ENCODE results near the gene CDH4. TPM values are rescaled to one million over a fixed set of nuclear protein-coding genes. Genes with fewer than 3 reads are reported as not detected.

Gene CDH4
- total and polyA plus RNA-seq, 4 donors = 5.8 to 24.1 (median 17.1) TPM

DNA sequence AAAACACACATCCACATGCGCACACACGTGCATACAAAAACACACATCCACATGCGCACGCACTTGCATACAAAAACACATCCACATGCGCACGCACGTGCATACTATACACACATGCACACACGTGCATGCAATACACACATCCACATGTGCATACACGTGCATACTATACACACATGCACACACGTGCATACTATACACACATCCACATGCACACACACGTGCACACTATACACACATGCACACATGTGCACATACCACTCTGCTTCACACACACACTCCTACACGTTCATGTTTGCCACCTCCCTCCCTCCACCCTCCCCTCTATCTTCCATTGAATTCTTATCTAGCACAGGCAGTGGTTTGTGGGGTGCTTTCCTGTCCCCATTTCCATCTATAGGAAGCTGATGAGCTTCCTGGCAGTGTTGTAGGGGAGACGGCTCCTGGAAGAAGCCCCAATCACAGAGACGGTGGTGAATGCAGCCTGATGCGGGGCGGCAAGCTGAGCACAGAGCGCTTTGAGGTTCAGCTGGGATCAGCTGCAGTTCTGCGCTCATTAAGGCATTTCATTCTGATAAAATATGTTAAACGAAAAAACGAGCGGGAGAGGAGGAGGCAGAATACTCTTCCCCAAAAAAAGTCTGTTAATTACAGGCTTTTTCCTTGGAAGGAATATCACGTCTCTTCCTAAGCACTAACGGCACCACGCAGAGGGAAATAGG lies 525.9 kb downstream of the CDH4 start:
- Histone ChIP-seq H3K4me3 (ENCODE audit: low read depth, low read length) (no peak overlapping the region), H3K36me3 (ENCODE audit: control insufficient read depth, insufficient read depth, low read length) (peaks cover 6% of the 10 kb centered on the region), H3K27me3 (ENCODE audit: control insufficient read depth, insufficient read depth, low read length) (no peaks in the 10 kb centered on the region), H3K27ac (ENCODE audit: low read depth, low read length) (no peak overlapping the region), H3K9me3 (ENCODE audit: control insufficient read depth, insufficient read depth, low read length) (no peaks in the 10 kb centered on the region), H3K4me1 (ENCODE audit: control insufficient read depth, insufficient read depth, low read length) (peaks cover 2% of the 10 kb centered on the region)
- peak in 2 of 6 donors; percentile 34 to 67 for DNase-seq (ENCODE audit: low read depth in 4 of 6, low spot score in 6 of 6)
- 78% methylated on average over 19 of the region's 24 CpGs for WGBS (ENCODE audit: insufficient coverage)

GRCh38 chr20:61778495-61778863 lies 526.4 kb downstream of the CDH4 start:
- DNase-seq (ENCODE audit: low read depth in 4 of 6, low spot score in 6 of 6) = no peak
- no peak overlapping the region for H3K27ac ChIP-seq (ENCODE audit: low read depth, low read length)
- no peaks in the 10 kb centered on the region for H3K27me3 ChIP-seq (ENCODE audit: control insufficient read depth, insufficient read depth, low read length)
- 89% methylated on average over 8 of the region's 8 CpGs for WGBS (ENCODE audit: insufficient coverage)
- peaks cover 2% of the 10 kb centered on the region for H3K4me1 ChIP-seq (ENCODE audit: control insufficient read depth, insufficient read depth, low read length)
- no peak overlapping the region for H3K4me3 ChIP-seq (ENCODE audit: low read depth, low read length)
- no peaks in the 10 kb centered on the region for H3K9me3 ChIP-seq (ENCODE audit: control insufficient read depth, insufficient read depth, low read length)
- peaks cover under 1% of the 10 kb centered on the region for H3K36me3 ChIP-seq (ENCODE audit: control insufficient read depth, insufficient read depth, low read length)

GRCh38 chr20:61779176-61779965 lies 527.3 kb downstream of the CDH4 start:
- no peaks in the 10 kb centered on the region for H3K27me3 ChIP-seq (ENCODE audit: control insufficient read depth, insufficient read depth, low read length)
- no peak overlapping the region for H3K4me3 ChIP-seq (ENCODE audit: low read depth, low read length)
- DNase-seq (ENCODE audit: low read depth in 4 of 6, low spot score in 6 of 6) = no peak
- no peak overlapping the region for H3K27ac ChIP-seq (ENCODE audit: low read depth, low read length)
- no peaks in the 10 kb centered on the region for H3K4me1 ChIP-seq (ENCODE audit: control insufficient read depth, insufficient read depth, low read length)
- WGBS (ENCODE audit: insufficient coverage) = 90% methylated on average over 15 of the region's 27 CpGs
- no peaks in the 10 kb centered on the region for H3K9me3 ChIP-seq (ENCODE audit: control insufficient read depth, insufficient read depth, low read length)
- no peaks in the 10 kb centered on the region for H3K36me3 ChIP-seq (ENCODE audit: control insufficient read depth, insufficient read depth, low read length)

- Histone ChIP-seq H3K9me3 (ENCODE audit: control insufficient read depth, insufficient read depth, low read length) (no peaks in the 10 kb centered on the region), H3K36me3 (ENCODE audit: control insufficient read depth, insufficient read depth, low read length) (no peaks in the 10 kb centered on the region), H3K4me3 (ENCODE audit: low read depth, low read length) (no peak overlapping the region), H3K4me1 (ENCODE audit: control insufficient read depth, insufficient read depth, low read length) (no peaks in the 10 kb centered on the region), H3K27me3 (ENCODE audit: control insufficient read depth, insufficient read depth, low read length) (no peaks in the 10 kb centered on the region), H3K27ac (ENCODE audit: low read depth, low read length) (no peak overlapping the region)
- WGBS (ENCODE audit: insufficient coverage) = 91% methylated on average over 6 of the region's 7 CpGs
- no peak for DNase-seq (ENCODE audit: low read depth in 4 of 6, low spot score in 6 of 6)
These were observed 528.0 kb downstream of the CDH4 start for GRCh38 chr20:61780066-61780465.

GRCh38 chr20:61784801-61785566 lies 532.9 kb downstream of the CDH4 start:
- Histone ChIP-seq H3K27me3 (ENCODE audit: control insufficient read depth, insufficient read depth, low read length) (no peaks in the 10 kb centered on the region), H3K36me3 (ENCODE audit: control insufficient read depth, insufficient read depth, low read length) (no peaks in the 10 kb centered on the region), H3K9me3 (ENCODE audit: control insufficient read depth, insufficient read depth, low read length) (no peaks in the 10 kb centered on the region), H3K27ac (ENCODE audit: low read depth, low read length) (no peak overlapping the region), H3K4me1 (ENCODE audit: control insufficient read depth, insufficient read depth, low read length) (peaks cover 23% of the 10 kb centered on the region), H3K4me3 (ENCODE audit: low read depth, low read length) (no peak overlapping the region)
- WGBS (ENCODE audit: insufficient coverage) = 87% methylated on average over 18 of the region's 18 CpGs
- no peak for DNase-seq (ENCODE audit: low read depth in 4 of 6, low spot score in 6 of 6)

GRCh38 chr20:61785567-61785816 lies 533.4 kb downstream of the CDH4 start:
- no peaks in the 10 kb centered on the region for H3K9me3 ChIP-seq (ENCODE audit: control insufficient read depth, insufficient read depth, low read length)
- 100% methylated on average over 1 of the region's 1 CpG for WGBS (ENCODE audit: insufficient coverage)
- no peaks in the 10 kb centered on the region for H3K27me3 ChIP-seq (ENCODE audit: control insufficient read depth, insufficient read depth, low read length)

DNA sequence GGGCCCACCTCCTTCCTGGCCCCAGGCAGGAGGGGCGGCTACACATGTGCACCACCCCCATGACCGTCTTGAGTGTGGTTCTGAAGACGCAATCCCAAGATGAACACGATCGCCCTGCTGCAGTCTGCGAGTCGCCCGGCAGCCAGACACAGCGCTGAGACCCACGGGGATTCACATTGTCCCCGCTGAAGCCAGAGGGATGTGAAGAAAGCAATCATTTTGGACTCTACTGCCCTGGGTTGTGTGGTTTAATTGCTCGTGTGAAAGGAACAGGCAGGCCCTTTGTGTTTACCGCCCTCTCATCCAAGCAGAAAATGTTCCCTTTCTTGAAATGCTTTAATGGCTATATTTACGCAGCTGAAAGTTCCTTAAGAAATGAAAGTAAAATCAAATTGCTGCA lies 534.2 kb downstream of the CDH4 start:
- Histone ChIP-seq H3K4me3 (ENCODE audit: low read depth, low read length) (no peak overlapping the region), H3K27ac (ENCODE audit: low read depth, low read length) (no peak overlapping the region), H3K9me3 (ENCODE audit: control insufficient read depth, insufficient read depth, low read length) (no peaks in the 10 kb centered on the region), H3K36me3 (ENCODE audit: control insufficient read depth, insufficient read depth, low read length) (no peaks in the 10 kb centered on the region), H3K27me3 (ENCODE audit: control insufficient read depth, insufficient read depth, low read length) (no peaks in the 10 kb centered on the region), H3K4me1 (ENCODE audit: control insufficient read depth, insufficient read depth, low read length) (peaks cover 23% of the 10 kb centered on the region)
- 32% methylated on average over 7 of the region's 14 CpGs for WGBS (ENCODE audit: insufficient coverage)
- peak in 2 of 6 donors; percentile 49 to 52 for DNase-seq (ENCODE audit: low read depth in 4 of 6, low spot score in 6 of 6)

More at GRCh38 chr20:61785567-61785816, 533.4 kb downstream of the CDH4 start:
- Histone ChIP-seq H3K4me1 (ENCODE audit: control insufficient read depth, insufficient read depth, low read length) (peaks cover 23% of the 10 kb centered on the region), H3K27ac (ENCODE audit: low read depth, low read length) (no peak overlapping the region), H3K4me3 (ENCODE audit: low read depth, low read length) (no peak overlapping the region), H3K36me3 (ENCODE audit: control insufficient read depth, insufficient read depth, low read length) (no peaks in the 10 kb centered on the region)
- DNase-seq (ENCODE audit: low read depth in 4 of 6, low spot score in 6 of 6) = no peak

- peaks cover 23% of the 10 kb centered on the region for H3K4me1 ChIP-seq (ENCODE audit: control insufficient read depth, insufficient read depth, low read length)
- no peak overlapping the region for H3K27ac ChIP-seq (ENCODE audit: low read depth, low read length)
- 59% methylated on average over 4 of the region's 5 CpGs for whole genome bisulfite sequencing (ENCODE audit: insufficient coverage)
- DNase-seq (ENCODE audit: low read depth in 4 of 6, low spot score in 6 of 6) = no peak
- H3K27me3 ChIP-seq (ENCODE audit: control insufficient read depth, insufficient read depth, low read length) = no peaks in the 10 kb centered on the region
- no peaks in the 10 kb centered on the region for H3K9me3 ChIP-seq (ENCODE audit: control insufficient read depth, insufficient read depth, low read length)
- H3K4me3 ChIP-seq (ENCODE audit: low read depth, low read length) = no peak overlapping the region
- H3K36me3 ChIP-seq (ENCODE audit: control insufficient read depth, insufficient read depth, low read length) = no peaks in the 10 kb centered on the region
These were observed 536.3 kb downstream of the CDH4 start for GRCh38 chr20:61788343-61788742.

DNA sequence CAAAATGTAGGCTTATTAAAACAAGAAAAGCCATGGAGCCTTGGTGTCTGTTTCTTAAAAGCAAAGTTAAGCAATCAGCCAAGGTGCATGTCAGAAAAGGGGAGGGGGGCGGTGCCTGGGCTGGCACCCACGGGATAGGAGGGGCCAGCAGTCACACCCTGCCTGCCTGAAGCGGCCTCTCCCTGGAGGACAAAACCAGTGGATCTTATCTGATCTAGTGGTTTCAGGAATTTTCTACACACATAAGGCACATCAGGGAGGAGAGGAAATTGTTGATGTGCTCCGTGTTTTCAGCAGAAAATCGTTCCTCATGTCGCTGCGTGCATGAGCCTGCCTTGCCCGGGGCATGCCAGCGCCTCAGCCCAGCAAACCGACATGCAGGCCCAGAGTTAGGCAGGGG lies 537.3 kb downstream of the CDH4 start:
- 79% methylated on average over 10 of the region's 10 CpGs for WGBS (ENCODE audit: insufficient coverage)
- no peaks in the 10 kb centered on the region for H3K36me3 ChIP-seq (ENCODE audit: control insufficient read depth, insufficient read depth, low read length)
- DNase-seq (ENCODE audit: low read depth in 4 of 6, low spot score in 6 of 6) = no peak
- no peak overlapping the region for H3K4me3 ChIP-seq (ENCODE audit: low read depth, low read length)
- H3K27me3 ChIP-seq (ENCODE audit: control insufficient read depth, insufficient read depth, low read length) = no peaks in the 10 kb centered on the region
- peak overlapping the region; percentile 40 for H3K27ac ChIP-seq (ENCODE audit: low read depth, low read length)
- no peaks in the 10 kb centered on the region for H3K9me3 ChIP-seq (ENCODE audit: control insufficient read depth, insufficient read depth, low read length)
- peaks cover 23% of the 10 kb centered on the region for H3K4me1 ChIP-seq (ENCODE audit: control insufficient read depth, insufficient read depth, low read length)
